Frontal cortex (tissue), 4 donors: ENCODE measurements around the gene HBQ1. TPM values are rescaled to one million over a fixed set of nuclear protein-coding genes. Genes with fewer than 3 reads are reported as not detected.
"Not testable (repeated sequence)": the region's sequence is repeated elsewhere in the genome, so short reads cannot be mapped to it uniquely, and the experiment has no call there.

Experiments used
- DNase-seq, 2 donors: peaks; one replicate each; pipeline ENCODE4 v3.0.0; 2012; ENCODE audit warnings: low spot score in 2 of 2
- FAIRE-seq: peaks from 2 replicates; lab custom pipeline; 2012; peaks lifted over from hg19 to GRCh38; lab: Jason Lieb, UNC
- total RNA-seq: library from RNA; depleted of rRNA; stranded (reverse); fragments of >200 nt; gene quantifications from one replicate; pipeline ENCODE4 v1.2.3, GENCODE V29; 2014
- donor health status: control.
- donor health status: control.
- donor health status: control.

The HBQ1 gene
- total RNA-seq, 1 donor from 2014 or later, result 6.9 TPM

DNA sequence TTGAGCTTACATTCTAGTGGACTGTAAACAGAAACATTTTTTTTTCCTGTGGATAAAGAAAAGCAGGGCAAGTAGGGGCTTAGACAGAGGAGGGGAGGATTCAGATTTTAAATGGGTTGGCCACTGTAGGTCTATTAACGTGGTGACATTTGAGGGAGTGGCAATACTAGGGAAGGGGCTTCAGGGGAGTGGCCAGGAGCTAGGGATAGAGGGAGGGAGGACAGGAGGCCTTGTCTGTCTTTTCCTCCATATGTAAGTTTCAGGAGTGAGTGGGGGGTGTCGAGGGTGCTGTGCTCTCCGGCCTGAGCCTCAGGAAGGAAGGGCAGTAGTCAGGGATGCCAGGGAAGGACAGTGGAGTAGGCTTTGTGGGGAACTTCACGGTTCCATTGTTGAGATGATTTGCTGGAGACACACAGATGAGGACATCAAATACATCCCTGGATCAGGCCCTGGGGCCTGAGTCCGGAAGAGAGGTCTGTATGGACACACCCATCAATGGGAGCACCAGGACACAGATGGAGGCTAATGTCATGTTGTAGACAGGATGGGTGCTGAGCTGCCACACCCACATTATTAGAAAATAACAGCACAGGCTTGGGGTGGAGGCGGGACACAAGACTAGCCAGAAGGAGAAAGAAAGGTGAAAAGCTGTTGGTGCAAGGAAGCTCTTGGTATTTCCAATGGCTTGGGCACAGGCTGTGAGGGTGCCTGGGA lies 21.0 kb upstream of the HBQ1 start:
- FAIRE-seq, result no peak
- DNase-seq, result no peak

DNA sequence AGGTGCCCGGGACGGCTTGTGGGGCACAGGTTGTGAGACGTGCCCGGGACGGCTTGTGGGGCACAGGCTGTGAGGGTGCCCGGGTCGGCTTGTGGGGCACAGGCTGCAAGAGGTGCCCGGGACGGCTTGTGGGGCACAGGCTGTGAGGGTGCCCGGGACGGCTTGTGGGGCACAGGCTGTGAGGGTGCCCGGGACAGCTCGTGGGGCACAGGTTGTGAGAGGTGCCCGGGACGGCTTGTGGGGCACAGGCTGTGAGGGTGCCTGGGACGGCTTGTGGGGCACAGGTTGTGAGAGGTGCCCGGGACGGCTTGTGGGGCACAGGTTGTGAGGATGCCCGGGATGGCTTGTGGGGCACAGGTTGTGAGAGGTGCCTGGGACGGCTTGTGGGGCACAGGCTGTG lies 20.0 kb upstream of the HBQ1 start:
- not testable (repeated sequence) for FAIRE-seq, DNase-seq

- no peak for FAIRE-seq
These were observed 19.5 kb upstream of the HBQ1 start for GRCh38 chr16:160691-161190.

GRCh38 chr16:162271-162991 lies 17.8 kb upstream of the HBQ1 start:
- no peak for DNase-seq
- FAIRE-seq, result no peak

More at GRCh38 chr16:160691-161190, 19.5 kb upstream of the HBQ1 start:
- no peak for DNase-seq

GRCh38 chr16:163139-163538 lies 17.1 kb upstream of the HBQ1 start:
- FAIRE-seq, DNase-seq: not testable (repeated sequence)

- DNase-seq, FAIRE-seq: not testable (repeated sequence)
These were observed 16.6 kb upstream of the HBQ1 start for GRCh38 chr16:163696-164095.

GRCh38 chr16:164134-164823 lies 16.0 kb upstream of the HBQ1 start:
- FAIRE-seq, DNase-seq: not testable (repeated sequence)

GRCh38 chr16:164827-165538 lies 15.3 kb upstream of the HBQ1 start:
- DNase-seq, result no peak

GRCh38 chr16:165539-166374 lies 14.5 kb upstream of the HBQ1 start, which contains the start of gene HBM:
Gene HBM (plus strand): TSS chr16:165978. CDS start chr16:165998, 20 bp downstream.
- DNase-seq, result peak in 1 of 2 donors; percentile 62
- no peak for FAIRE-seq

More at GRCh38 chr16:164827-165538, 15.3 kb upstream of the HBQ1 start:
- no peak for FAIRE-seq

DNA sequence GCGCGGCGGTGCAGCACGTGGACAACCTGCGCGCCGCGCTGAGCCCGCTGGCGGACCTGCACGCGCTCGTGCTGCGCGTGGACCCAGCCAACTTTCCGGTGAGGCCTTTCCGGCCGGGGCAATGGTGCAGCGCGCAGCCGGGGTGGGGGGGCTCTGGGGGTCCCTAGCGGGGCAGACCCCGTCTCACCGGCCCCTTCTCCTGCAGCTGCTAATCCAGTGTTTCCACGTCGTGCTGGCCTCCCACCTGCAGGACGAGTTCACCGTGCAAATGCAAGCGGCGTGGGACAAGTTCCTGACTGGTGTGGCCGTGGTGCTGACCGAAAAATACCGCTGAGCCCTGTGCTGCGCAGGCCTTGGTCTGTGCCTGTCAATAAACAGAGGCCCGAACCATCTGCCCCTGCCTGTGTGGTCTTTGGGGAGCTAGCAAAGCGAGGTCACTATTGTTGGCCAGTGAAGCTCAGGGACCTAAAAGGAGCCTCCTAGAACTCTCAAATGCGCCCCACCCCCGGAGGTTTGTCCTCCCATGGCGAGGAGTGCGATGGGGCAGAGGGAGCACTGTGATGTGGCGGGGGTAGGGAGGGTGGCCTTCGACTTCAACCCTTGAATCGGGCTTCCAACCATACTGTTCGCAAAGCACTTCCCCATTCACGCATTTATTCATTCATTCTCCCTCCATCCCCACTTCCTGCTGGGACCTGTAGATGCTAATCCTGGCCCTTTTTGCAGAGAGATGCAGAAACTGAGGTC lies 13.7 kb upstream of the HBQ1 start:
- DNase-seq, result no peak
- no peak for FAIRE-seq

DNA sequence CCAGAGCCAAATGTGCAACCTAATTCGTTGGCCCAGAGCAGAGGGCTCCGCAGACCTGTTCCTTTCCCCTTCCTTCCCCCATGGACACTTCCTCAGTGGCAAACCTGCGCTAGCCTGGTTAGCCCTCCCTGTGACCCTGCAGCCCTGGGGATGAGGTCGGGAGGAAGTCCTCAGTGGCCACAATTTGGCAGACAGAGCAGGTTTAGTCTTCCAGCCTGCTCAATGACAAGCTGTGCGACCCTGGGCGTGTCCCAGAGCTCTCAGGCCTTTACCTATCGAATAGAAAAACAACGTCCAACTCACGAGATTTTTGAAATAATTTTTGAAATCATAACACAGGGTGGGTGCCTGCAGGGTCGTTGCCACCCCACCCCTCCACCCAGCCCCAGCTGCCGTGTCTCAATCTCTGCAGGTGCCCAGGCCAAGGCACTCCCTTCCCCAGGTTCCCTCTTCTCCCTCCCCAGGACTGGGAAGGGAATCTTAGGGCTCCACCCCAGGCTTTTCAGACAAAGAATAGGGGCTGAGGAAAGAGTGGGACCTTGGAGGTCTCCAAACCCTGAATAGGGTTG lies 13.1 kb upstream of the HBQ1 start:
- no peak for FAIRE-seq
- no peak for DNase-seq

DNA sequence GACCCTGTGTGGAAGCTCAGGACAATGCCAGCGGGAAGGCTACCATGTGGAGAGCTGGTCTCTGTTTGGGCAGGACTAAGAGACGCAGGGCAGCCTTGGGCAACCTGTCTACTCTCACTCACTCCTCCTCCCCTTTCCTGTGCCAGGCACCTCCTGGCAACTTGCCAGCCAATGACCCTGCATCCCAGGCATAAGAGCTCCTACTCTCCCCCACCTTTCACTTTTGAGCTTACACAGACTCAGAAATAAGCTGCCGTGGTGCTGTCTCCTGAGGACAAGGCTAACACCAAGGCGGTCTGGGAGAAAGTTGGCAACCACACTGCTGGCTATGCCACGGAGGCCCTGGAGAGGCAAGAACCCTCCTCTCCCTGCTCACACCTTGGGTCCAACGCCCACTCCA lies 11.8 kb upstream of the HBQ1 start:
- FAIRE-seq (no peak), DNase-seq (no peak)

GRCh38 chr16:169014-169413 lies 11.2 kb upstream of the HBQ1 start:
- no peak for FAIRE-seq
- no peak for DNase-seq

DNA sequence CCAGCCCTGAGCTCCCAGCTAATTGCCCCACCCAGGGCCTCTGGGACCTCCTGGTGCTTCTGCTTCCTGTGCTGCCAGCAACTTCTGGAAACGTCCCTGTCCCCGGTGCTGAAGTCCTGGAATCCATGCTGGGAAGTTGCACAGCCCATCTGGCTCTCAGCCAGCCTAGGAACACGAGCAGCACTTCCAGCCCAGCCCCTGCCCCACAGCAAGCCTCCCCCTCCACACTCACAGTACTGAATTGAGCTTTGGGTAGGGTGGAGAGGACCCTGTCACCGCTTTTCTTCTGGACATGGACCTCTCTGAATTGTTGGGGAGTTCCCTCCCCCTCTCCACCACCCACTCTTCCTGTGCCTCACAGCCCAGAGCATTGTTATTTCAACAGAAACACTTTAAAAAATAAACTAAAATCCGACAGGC lies 10.2 kb upstream of the HBQ1 start:
- not testable (repeated sequence) for FAIRE-seq, DNase-seq

DNA sequence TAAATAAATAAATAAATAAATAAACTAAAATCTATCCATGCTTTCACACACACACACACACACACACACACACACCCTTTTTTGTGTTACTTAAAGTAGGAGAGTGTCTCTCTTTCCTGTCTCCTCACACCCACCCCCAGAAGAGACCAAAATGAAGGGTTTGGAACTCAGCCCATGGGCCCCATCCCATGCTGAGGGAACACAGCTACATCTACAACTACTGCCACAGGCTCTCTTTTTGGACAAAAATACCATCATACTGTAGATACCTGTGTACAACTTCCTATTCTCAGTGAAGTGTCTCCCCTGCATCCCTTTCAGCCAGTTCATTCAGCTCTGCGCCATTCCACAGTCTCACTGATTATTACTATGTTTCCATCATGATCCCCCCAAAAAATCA lies 9.5 kb upstream of the HBQ1 start:
- FAIRE-seq, result no peak
- no peak for DNase-seq

- DNase-seq, FAIRE-seq: not testable (repeated sequence)
These were observed 7.8 kb upstream of the HBQ1 start, which contains the start of gene HBA2 for GRCh38 chr16:172374-172941. Gene HBA2 (plus strand): TSS chr16:172876. CDS start chr16:172913, 37 bp downstream.

GRCh38 chr16:173211-173854 lies 6.9 kb upstream of the HBQ1 start:
- FAIRE-seq, DNase-seq: not testable (repeated sequence)
